DLD1 (cell line): ENCODE results near the gene PHC3.
"Not testable (repeated sequence)": the region's sequence is repeated elsewhere in the genome, so short reads cannot be mapped to it uniquely, and the experiment has no call there.

Experiments
- in situ Hi-C: cut with HindIII; loops from 2 replicates; pipeline ENCODE4 v1.10.0; 2017; ENCODE audit warnings: low sequenced_read_pairs

Gene PHC3

GRCh38 chr3:170180908-170181885 is at the start of gene PHC3:
Gene PHC3, minus strand, starts transcription at chr3:170181733. Its CDS starts 18 bp downstream, at chr3:170181715.
- in situ Hi-C loops = no loop called here

GRCh38 chr3:170228093-170228766 is 46.7 kb upstream of the PHC3 start:
- in situ Hi-C loops = loop anchor here (5.0 kb wide), 1 partner anchor 39 kb away; no protein-coding TSS in a partner anchor

GRCh38 chr3:170226426-170226960 is 45.0 kb upstream of the PHC3 start:
- in situ Hi-C loops = loop anchor here (5.0 kb wide), 1 partner anchor 41 kb away; no protein-coding TSS in a partner anchor

GRCh38 chr3:170225166-170225565 is 43.6 kb upstream of the PHC3 start:
- in situ Hi-C loops = loop anchor here (5.0 kb wide), 1 partner anchor 42 kb away; no protein-coding TSS in a partner anchor

DNA sequence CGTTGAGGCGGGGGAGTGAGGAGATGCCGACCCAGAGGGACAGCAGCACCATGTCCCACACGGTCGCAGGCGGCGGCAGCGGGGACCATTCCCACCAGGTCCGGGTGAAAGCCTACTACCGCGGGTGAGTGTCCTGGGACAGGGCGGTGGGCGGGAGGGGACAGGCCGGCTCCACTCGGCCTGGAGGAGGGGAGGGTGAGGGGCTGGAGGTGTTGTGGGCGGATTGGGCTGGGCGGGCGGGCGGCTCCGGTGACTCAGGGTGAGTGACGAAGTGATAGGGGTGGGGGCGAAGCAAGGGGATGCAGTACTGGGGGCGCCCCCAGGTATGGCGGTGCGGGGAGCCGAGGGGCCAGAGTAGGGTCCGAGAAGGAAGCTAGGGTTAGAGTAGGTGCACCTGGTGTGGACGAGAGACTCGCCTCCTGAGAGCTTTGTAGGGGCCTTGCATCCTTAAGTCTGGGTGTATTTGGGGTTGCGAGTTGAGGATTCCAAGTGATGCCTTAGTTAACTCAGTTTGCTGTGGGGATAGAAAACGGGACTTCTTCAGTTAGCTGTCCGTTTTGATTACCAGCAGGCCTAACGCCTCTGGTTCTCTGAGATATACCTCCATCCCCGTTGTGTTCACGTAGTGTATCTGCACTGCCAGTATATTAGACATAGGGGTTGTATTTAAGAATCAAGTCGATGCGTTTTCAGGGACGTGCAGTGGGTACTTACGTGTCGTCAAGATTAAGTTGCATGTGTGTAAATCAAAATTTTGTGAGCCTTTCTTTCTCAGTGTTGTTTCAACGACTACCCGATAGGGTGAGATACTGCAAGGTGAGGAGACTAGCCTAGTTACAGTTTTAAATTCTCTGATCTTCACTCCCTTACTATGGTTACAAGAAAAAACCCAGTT is 41.4 kb upstream of the PHC3 start:
- in situ Hi-C loops = no loop called here

DNA sequence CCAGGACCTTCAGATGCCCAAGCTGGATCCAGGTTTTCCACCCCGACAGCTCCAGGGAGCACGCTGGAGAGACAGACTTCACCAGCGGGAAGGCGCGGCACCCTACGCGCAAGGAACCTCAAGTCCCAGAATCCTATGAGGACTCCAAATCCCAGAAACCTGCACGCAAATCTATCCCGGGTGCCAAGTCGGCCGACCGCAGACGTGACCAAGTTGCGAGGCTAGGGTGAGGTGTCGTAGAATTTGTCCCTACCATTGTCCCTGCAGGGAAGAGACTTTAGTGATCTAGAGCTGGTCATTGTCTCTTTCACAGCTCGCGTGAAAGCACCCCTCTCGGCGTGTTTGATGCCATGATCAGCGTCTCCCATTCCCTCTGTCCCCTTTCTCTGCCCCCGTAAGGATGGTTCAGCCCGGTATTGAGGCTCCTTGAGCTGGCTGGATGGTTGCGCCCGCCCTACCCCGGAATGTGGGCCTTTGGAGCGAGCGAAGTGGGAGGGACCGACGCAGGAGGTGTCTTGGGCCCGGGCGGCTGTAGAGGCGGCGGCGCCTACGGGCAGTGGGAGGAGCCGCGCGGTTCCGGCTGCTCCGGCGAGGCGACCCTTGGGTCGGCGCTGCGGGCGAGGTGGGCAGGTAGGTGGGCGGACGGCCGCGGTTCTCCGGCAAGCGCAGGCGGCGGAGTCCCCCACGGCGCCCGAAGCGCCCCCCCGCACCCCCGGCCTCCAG is 40.6 kb upstream of the PHC3 start, which contains the start of gene PRKCI:
Gene PRKCI, plus strand, starts transcription at position 501 of the 723 bp plus-strand sequence. CDS start 246 bp downstream, outside the sequence.
- in situ Hi-C loops = no loop called here

DNA sequence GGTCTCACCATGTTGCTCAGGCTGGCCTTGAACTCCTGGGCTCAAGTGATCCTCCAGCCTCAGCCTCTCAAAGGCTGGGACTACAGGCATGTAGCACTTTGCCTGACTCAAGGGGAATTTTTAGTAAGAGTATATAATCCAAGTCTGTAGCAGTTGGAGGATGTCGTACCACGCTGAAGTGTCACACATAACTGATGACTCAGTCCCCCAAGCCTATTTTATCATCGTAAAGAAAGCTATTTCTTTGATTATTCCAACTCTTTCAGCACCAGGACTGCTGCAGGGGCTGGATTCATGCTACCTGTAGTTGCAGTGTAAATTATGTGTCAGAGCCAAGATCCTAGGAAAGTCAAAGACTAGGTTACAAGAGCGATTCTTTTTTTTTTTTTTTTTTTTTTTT is 39.3 kb upstream of the PHC3 start:
- in situ Hi-C loops = no loop called here

- in situ Hi-C loops = no loop called here
These were observed 38.3 kb upstream of the PHC3 start for GRCh38 chr3:170219850-170220249.

GRCh38 chr3:170211668-170212067 is 30.1 kb upstream of the PHC3 start:
- in situ Hi-C loops = no loop called here

- in situ Hi-C loops = no loop called here
These were observed 26.2 kb upstream of the PHC3 start for GRCh38 chr3:170207717-170208116.

- in situ Hi-C loops = not testable (repeated sequence)
These were observed 24.7 kb upstream of the PHC3 start for GRCh38 chr3:170206164-170206762.

DNA sequence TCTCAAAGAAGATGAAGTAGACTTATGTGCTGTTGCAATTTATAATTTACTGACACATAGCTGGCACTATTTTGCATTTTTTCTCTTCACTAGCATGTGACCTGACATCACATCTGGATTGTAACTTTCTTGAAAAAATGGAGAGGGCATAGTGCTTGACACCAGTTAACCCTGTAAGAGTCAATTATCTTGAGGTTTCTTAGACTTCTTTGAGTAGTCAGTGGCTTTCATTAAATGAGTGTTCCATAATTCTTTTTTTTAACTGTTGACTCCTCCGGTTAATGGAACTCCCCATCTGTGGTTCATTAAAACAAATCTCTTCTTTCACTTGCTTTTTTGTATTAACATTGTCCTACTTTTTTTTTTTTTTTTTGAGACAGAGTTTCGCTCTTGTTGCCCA is 23.8 kb upstream of the PHC3 start:
- in situ Hi-C loops = no loop called here

GRCh38 chr3:170204509-170204908 is 23.0 kb upstream of the PHC3 start:
- in situ Hi-C loops = no loop called here

- in situ Hi-C loops = no loop called here
These were observed 22.5 kb upstream of the PHC3 start for GRCh38 chr3:170204023-170204472.

DNA sequence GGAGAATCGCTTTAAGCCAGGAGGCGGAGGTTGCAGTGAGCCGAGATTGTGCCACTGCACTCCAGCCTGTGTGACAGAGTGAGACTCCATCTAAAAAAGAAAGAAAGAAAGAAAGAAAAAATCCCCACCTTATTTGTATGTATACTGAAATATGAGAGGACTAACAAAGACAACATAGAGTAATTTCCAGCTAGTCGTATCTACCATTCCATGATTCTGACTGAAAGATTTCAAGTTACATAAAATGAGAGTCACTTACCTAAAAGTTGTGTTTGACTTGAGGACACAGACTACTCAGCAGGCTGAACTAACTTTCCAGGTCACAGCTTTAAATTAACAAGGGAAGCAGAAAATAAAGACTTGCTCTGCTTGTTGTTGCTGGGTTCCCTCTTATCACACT is 21.9 kb upstream of the PHC3 start:
- in situ Hi-C loops = no loop called here

DNA sequence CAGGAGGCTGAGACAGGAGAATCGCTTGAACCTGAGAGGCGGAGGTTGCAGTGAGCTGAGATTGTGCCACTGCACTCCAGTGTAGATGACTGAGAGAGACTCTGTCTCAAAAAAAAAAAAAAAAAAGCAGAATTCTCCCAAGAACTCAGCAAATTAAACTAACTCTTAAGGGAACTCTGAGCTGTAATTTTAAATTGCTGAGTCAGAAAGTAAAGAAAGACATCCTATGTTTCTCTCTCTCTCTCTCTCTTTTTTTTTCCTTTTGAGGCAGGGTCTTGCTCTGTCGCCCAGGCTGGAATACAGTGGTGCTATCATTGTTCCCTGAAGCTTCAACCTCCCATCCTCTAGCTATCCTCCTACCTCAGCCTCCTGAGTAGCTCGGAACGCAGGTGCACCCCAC is 20.0 kb upstream of the PHC3 start:
- in situ Hi-C loops = no loop called here

GRCh38 chr3:170200987-170201386 is 19.5 kb upstream of the PHC3 start:
- in situ Hi-C loops = no loop called here

- in situ Hi-C loops = no loop called here
These were observed 15.3 kb upstream of the PHC3 start for GRCh38 chr3:170196833-170197232.

DNA sequence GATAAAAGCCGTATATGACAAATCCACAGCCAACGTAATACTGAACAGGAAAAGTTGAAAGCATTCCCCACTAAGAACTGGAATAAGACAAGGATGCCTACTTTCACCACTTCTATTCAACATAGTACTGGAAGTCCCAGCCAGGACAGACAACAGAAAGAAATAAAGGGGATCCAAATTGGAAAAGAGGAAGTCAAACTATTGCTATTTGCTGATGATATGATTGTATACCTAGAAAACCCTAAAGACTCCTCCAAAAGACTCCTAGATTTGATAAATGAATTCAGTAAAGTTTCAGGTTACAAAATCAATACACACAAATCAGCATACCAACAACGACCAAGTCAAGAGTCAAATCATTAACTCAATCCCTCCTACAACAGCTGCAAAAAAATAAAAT is 14.2 kb upstream of the PHC3 start:
- in situ Hi-C loops = not testable (repeated sequence)
